ENCODE data around the gene PARVA.

The PARVA gene

GRCh38 chr11:12358302-12359188 is 18.8 kb upstream of the PARVA start:
- Histone ChIP-seq H3K36me3 (ENCODE audit: control insufficient read depth, low read length) (no peaks in the 10 kb centered on the region), H4K20me1 (ENCODE audit: control insufficient read depth, insufficient read depth, low read depth, low read length) (no peaks in the 10 kb centered on the region)

DNA sequence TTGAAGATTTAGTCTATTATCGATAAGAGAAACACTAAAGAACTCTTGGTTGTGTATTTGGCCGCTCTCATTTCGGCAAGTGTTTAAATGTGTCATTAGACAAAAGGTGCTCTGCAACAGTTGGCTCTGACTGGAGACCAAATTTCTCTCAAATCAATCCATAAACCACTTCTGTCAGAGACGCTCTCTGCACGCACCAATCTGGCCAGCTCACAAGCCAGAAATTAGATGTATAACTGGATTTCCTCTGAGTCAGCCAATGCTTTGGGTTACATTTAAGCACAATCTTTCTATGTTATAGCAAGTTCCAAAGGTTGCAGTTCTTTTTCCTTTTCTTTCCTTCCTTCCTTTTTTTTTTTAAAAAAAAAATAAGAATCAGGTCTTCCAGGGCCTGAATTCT is 17.6 kb upstream of the PARVA start:
- Histone ChIP-seq H3K36me3 (ENCODE audit: control insufficient read depth, low read length) (no peaks in the 10 kb centered on the region), H3K4me2 (ENCODE audit: low read length) (no peak overlapping the region), H3K27me3 (ENCODE audit: control insufficient read depth, low read length) (no peaks in the 10 kb centered on the region), H3K4me3 (ENCODE audit: low read length) (no peak overlapping the region), H4K20me1 (ENCODE audit: control insufficient read depth, insufficient read depth, low read depth, low read length) (no peaks in the 10 kb centered on the region), H3K9me2 (replicated peaks; ENCODE audit: control insufficient read depth, low read length) (no peaks in the 10 kb centered on the region), H3K4me1 (ENCODE audit: control insufficient read depth, low read length) (no peaks in the 10 kb centered on the region), H3F3A (ENCODE audit: control insufficient read depth, insufficient read depth) (no peaks in the 10 kb centered on the region), H3K79me2 (ENCODE audit: control insufficient read depth, low read length) (no peaks in the 10 kb centered on the region), H3K27ac (ENCODE audit: low read depth, low read length) (no peak overlapping the region), H3K9me3 (ENCODE audit: control insufficient read depth, insufficient read depth, low read length) (no peaks in the 10 kb centered on the region)
- no peak for TF ChIP-seq CTCF (IDR thresholded peaks at IDR 0.05; ENCODE audit: low read depth, low read length, poor library complexity, severe bottlenecking)
- no peak for TF ChIP-seq EZH2phosphoT487 (IDR thresholded peaks at IDR 0.05; ENCODE audit: borderline replicate concordance, low read length)

More at GRCh38 chr11:12358302-12359188, 18.8 kb upstream of the PARVA start:
- Histone ChIP-seq H3F3A (ENCODE audit: control insufficient read depth, insufficient read depth) (no peaks in the 10 kb centered on the region), H3K4me1 (ENCODE audit: control insufficient read depth, low read length) (no peaks in the 10 kb centered on the region), H3K9me3 (ENCODE audit: control insufficient read depth, insufficient read depth, low read length) (no peaks in the 10 kb centered on the region), H3K4me3 (ENCODE audit: low read length) (no peak overlapping the region), H3K79me2 (ENCODE audit: control insufficient read depth, low read length) (no peaks in the 10 kb centered on the region), H3K9me2 (replicated peaks; ENCODE audit: control insufficient read depth, low read length) (no peaks in the 10 kb centered on the region), H3K27ac (ENCODE audit: low read depth, low read length) (no peak overlapping the region), H3K4me2 (ENCODE audit: low read length) (no peak overlapping the region), H3K27me3 (ENCODE audit: control insufficient read depth, low read length) (no peaks in the 10 kb centered on the region)
- TF ChIP-seq CTCF (IDR thresholded peaks at IDR 0.05; ENCODE audit: low read depth, low read length, poor library complexity, severe bottlenecking): no peak
- TF ChIP-seq EZH2phosphoT487 (IDR thresholded peaks at IDR 0.05; ENCODE audit: borderline replicate concordance, low read length): no peak

GRCh38 chr11:12361682-12362081 is 15.7 kb upstream of the PARVA start:
- no peaks in the 10 kb centered on the region for H4K20me1 ChIP-seq (ENCODE audit: control insufficient read depth, insufficient read depth, low read depth, low read length)

More at GRCh38 chr11:12361682-12362081, 15.7 kb upstream of the PARVA start:
- Histone ChIP-seq H3K4me3 (ENCODE audit: low read length) (no peak overlapping the region), H3K9me3 (ENCODE audit: control insufficient read depth, insufficient read depth, low read length) (no peaks in the 10 kb centered on the region), H3K4me1 (ENCODE audit: control insufficient read depth, low read length) (no peaks in the 10 kb centered on the region), H3K27ac (ENCODE audit: low read depth, low read length) (no peak overlapping the region), H3K36me3 (ENCODE audit: control insufficient read depth, low read length) (no peaks in the 10 kb centered on the region), H3K79me2 (ENCODE audit: control insufficient read depth, low read length) (no peaks in the 10 kb centered on the region), H3F3A (ENCODE audit: control insufficient read depth, insufficient read depth) (no peaks in the 10 kb centered on the region), H3K27me3 (ENCODE audit: control insufficient read depth, low read length) (no peaks in the 10 kb centered on the region), H3K9me2 (replicated peaks; ENCODE audit: control insufficient read depth, low read length) (no peaks in the 10 kb centered on the region), H3K4me2 (ENCODE audit: low read length) (no peak overlapping the region)
- TF ChIP-seq CTCF (IDR thresholded peaks at IDR 0.05; ENCODE audit: low read depth, low read length, poor library complexity, severe bottlenecking) (no peak), EZH2phosphoT487 (IDR thresholded peaks at IDR 0.05; ENCODE audit: borderline replicate concordance, low read length) (no peak)
